Measurements from ENCODE around the gene FES. TPM values are rescaled to one million over a fixed set of nuclear protein-coding genes. Genes with fewer than 3 reads are reported as not detected.
A peak's percentile ranks its signal among the peaks of the same experiment; 100 is the strongest.

FES gene
- total RNA-seq: 10 to 100 TPM; 37.6 to 65.2 TPM
- 10 to 100 TPM; 20.8 to 31.3 (median 25.3) TPM for polyA plus RNA-seq (ENCODE audit: insufficient read length in 6 of 6)
- long read RNA-seq, donor 1, partial matches to known transcripts: 7 of 8 reads
- long read RNA-seq, donor 1, other reads (novel, unspliced or antisense): 0 of 8 reads
- long read RNA-seq, donor 2: 0 reads
- long read RNA-seq, donor 3, partial matches to known transcripts: 0 of 2 reads
- long read RNA-seq, donor 3, other reads (novel, unspliced or antisense): 0 of 2 reads
- long read RNA-seq, donor 4, transcript FES-201 (19 exons, 2,829 nt): major isoform, 6 of 15 reads
- long read RNA-seq, donor 4, partial matches to known transcripts: 1 of 15 reads
- long read RNA-seq, donor 4, other reads (novel, unspliced or antisense): 8 of 15 reads
- long read RNA-seq, donor 5, partial matches to known transcripts: 0 of 4 reads
- long read RNA-seq, donor 5, other reads (novel, unspliced or antisense): 0 of 4 reads
- long read RNA-seq, donor 6: 0 reads
- long read RNA-seq, donor 7: 0 reads
- long read RNA-seq, donor 8, partial matches to known transcripts: 0 of 2 reads
- long read RNA-seq, donor 8, other reads (novel, unspliced or antisense): 0 of 2 reads
- long read RNA-seq, donor 9: 0 reads
- long read RNA-seq, donor 10, transcript FES-201 (19 exons, 2,829 nt): major isoform, 11 of 31 reads
- long read RNA-seq, donor 10, partial matches to known transcripts: 2 of 31 reads
- long read RNA-seq, donor 10, other reads (novel, unspliced or antisense): 18 of 31 reads
- long read RNA-seq, donor 11: 0 reads
- long read RNA-seq, donor 12, partial matches to known transcripts: 0 of 1 reads
- long read RNA-seq, donor 12, other reads (novel, unspliced or antisense): 0 of 1 reads

GRCh38 chr15:90883976-90884718 lies at the start of gene FES:
Gene FES, plus strand, starts transcription at chr15:90884504. Its CDS starts 542 bp downstream, at chr15:90885046.
- Histone ChIP-seq H3K27me3 (no peaks in the 10 kb centered on the region), H3K4me1 (peaks cover 24 to 43% of the 10 kb centered on the region in 2 donors), H3K9me3 (no peaks in the 10 kb centered on the region), H3K27ac (peak within 1 kb of the TSS; percentile 97 to 98), H3K4me3 (peak within 1 kb of the TSS; percentile 66), H3K36me3 (peaks cover 0 to 66% of the 10 kb centered on the region in 2 donors)
- ATAC-seq (peak; percentile 81), DNase-seq (peak; percentile 71 to 97 (median 86))
- no peak for TF ChIP-seq CTCF (IDR thresholded peaks at IDR 0.05)
- intact Hi-C loops (cut with DNase I): no loop called here

GRCh38 chr15:90834626-90835025 lies 49.7 kb upstream of the FES start:
- no peaks in the 10 kb centered on the region for H3K36me3 ChIP-seq
- intact Hi-C loops (cut with DNase I): no loop called here
- H3K27ac ChIP-seq: no peak overlapping the region
- H3K27me3 ChIP-seq: no peaks in the 10 kb centered on the region
- DNase-seq: no peak
- H3K4me1 ChIP-seq: peaks cover 0 to 77% of the 10 kb centered on the region in 2 donors
- no peak overlapping the region for H3K4me3 ChIP-seq
- no peak for ATAC-seq
- no peaks in the 10 kb centered on the region for H3K9me3 ChIP-seq
- no peak for TF ChIP-seq CTCF (IDR thresholded peaks at IDR 0.05)

- Histone ChIP-seq H3K4me1 (peaks cover 0 to 74% of the 10 kb centered on the region in 2 donors), H3K4me3 (no peak overlapping the region), H3K27me3 (no peaks in the 10 kb centered on the region), H3K9me3 (no peaks in the 10 kb centered on the region), H3K36me3 (no peaks in the 10 kb centered on the region), H3K27ac (no peak overlapping the region)
- intact Hi-C loops (cut with DNase I): no loop called here
- DNase-seq (no peak), ATAC-seq (peak; percentile 19)
- TF ChIP-seq CTCF (IDR thresholded peaks at IDR 0.05): no peak
Observed at GRCh38 chr15:90836296-90836871, 47.9 kb upstream of the FES start.

GRCh38 chr15:90837094-90837493 lies 47.2 kb upstream of the FES start:
- Histone ChIP-seq H3K27ac (no peak overlapping the region), H3K27me3 (no peaks in the 10 kb centered on the region), H3K4me3 (no peak overlapping the region), H3K36me3 (no peaks in the 10 kb centered on the region), H3K9me3 (no peaks in the 10 kb centered on the region), H3K4me1 (peaks cover 0 to 69% of the 10 kb centered on the region in 2 donors)
- DNase-seq: no peak
- ATAC-seq: no peak
- TF ChIP-seq CTCF (IDR thresholded peaks at IDR 0.05): no peak
- intact Hi-C loops (cut with DNase I): no loop called here
